Neutrophil (primary cell): ENCODE results near the gene DEPDC1B.
"Not testable (repeated sequence)": the region's sequence is repeated elsewhere in the genome, so short reads cannot be mapped to it uniquely, and the experiment has no call there.

Experiments
- H3K27ac ChIP-seq: fragments of 200-600 bp; sonication (generic); 2 replicates; pipeline ENCODE4 v1.5.1; 2016; ENCODE audit warnings: mild to moderate bottlenecking, moderate library complexity
- H3K27me3 ChIP-seq: fragments of 200-600 bp; sonication (generic); 2 replicates; pipeline ENCODE4 v1.6.0; 2016; ENCODE audit warnings: mild to moderate bottlenecking
- H3K36me3 ChIP-seq: fragments of 200-600 bp; sonication (generic); 2 replicates; pipeline ENCODE4 v1.5.1; 2017
- H3K4me1 ChIP-seq, 2 experiments: fragments of 200-600 bp in 1 of 2; sonication (generic) in 1 of 2; 1 replicate in 1 of 2; 2 replicates in 1 of 2; pipeline versions ENCODE4 v1.5.1 to v1.6.1; 2013 to 2016; ENCODE audit warnings: low read depth in 1 of 2, low read length in 1 of 2, mild to moderate bottlenecking in 1 of 2, moderate library complexity in 1 of 2; ENCODE audit not compliant: control insufficient read depth in 1 of 2, insufficient read depth in 1 of 2
- H3K4me3 ChIP-seq, 2 experiments: fragments of 200-600 bp in 1 of 2; sonication (generic) in 1 of 2; 1 replicate in 1 of 2; 2 replicates in 1 of 2; pipeline ENCODE4 v1.5.1; 2013 to 2016; ENCODE audit warnings: low read depth in 1 of 2, low read length in 1 of 2, mild to moderate bottlenecking in 1 of 2, moderate library complexity in 1 of 2
- H3K9me3 ChIP-seq: fragments of 200-600 bp; sonication (generic); 2 replicates; pipeline ENCODE4 v1.5.1; 2016
- TF ChIP-seq, protein P1 (sequence below): fragments of 200-600 bp; sonication (generic); IDR thresholded peaks from 2 replicates; pipeline ENCODE4 v1.5.1; 2016; ENCODE audit warnings: antibody characterized with exemption

Gene DEPDC1B

DNA sequence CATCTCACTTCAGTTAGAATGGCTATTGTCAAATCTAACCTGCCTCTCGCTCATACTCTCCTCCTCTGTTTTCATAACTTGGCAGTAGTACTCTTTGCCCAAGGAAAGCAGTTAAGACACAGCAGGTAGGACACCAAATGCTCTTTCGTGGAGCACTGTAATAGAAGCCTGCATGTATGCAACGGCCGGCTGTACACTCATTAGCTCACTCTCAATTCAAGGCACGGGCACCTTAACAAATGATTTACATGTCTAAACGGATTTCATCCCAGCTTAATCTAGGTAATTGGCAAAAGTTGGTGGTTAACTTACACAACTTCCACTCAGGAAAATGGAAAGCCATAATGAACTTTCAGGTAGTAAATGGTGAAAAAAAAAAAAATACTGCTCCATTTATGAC, 14.9 kb downstream of the DEPDC1B start:
- H3K36me3 ChIP-seq = peaks cover 8% of the 10 kb centered on the region
- H3K4me1 ChIP-seq = peaks cover 4 to 5% of the 10 kb centered on the region in 2 experiments
- TF ChIP-seq, protein P1, sequence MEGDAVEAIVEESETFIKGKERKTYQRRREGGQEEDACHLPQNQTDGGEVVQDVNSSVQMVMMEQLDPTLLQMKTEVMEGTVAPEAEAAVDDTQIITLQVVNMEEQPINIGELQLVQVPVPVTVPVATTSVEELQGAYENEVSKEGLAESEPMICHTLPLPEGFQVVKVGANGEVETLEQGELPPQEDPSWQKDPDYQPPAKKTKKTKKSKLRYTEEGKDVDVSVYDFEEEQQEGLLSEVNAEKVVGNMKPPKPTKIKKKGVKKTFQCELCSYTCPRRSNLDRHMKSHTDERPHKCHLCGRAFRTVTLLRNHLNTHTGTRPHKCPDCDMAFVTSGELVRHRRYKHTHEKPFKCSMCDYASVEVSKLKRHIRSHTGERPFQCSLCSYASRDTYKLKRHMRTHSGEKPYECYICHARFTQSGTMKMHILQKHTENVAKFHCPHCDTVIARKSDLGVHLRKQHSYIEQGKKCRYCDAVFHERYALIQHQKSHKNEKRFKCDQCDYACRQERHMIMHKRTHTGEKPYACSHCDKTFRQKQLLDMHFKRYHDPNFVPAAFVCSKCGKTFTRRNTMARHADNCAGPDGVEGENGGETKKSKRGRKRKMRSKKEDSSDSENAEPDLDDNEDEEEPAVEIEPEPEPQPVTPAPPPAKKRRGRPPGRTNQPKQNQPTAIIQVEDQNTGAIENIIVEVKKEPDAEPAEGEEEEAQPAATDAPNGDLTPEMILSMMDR = no peak
- H3K4me3 ChIP-seq = no peak overlapping the region
- no peaks in the 10 kb centered on the region for H3K9me3 ChIP-seq
- H3K27ac ChIP-seq = no peak overlapping the region
- H3K27me3 ChIP-seq = no peaks in the 10 kb centered on the region

DNA sequence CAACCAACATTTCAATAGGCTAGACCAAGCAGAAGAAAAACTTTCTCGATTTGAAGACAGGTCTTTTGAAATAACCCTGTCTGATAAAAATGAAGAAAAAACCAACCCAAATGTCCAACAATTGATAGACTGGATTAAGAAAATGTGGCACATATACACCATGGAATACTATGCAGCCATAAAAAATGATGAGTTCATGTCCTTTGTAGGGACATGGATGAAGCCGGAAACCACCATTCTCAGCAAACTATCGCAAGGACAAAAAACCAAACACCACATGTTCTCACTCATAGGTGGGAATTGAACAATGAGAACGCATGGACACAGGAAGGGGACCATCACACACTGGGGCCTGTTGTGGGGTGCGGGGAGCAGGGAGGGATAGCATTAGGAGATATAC, 18.0 kb downstream of the DEPDC1B start:
- H3K27ac ChIP-seq, H3K4me1 ChIP-seq, H3K36me3 ChIP-seq, H3K9me3 ChIP-seq, H3K4me3 ChIP-seq, H3K27me3 ChIP-seq: not testable (repeated sequence)

DNA sequence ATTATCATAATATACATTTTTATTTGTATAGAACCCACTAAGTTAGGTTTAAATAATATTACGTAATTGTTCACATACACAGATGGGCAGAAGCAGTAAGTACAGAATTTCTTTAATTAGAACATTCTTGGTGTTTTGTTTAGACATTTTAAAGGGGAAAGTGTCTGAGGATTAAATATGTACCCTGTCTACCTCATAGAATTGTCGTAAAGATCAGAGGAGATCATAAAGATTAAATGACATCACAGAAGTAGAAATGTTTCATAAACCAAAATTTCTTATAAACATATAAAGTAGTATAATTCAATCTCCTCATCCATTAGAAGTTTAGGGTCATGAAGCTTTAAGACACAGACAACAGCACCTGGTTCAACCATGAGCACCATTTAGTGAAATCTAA, 20.1 kb downstream of the DEPDC1B start:
- Histone ChIP-seq H3K4me1 (no peaks in the 10 kb centered on the region), H3K9me3 (no peaks in the 10 kb centered on the region), H3K4me3 (no peak overlapping the region), H3K27ac (no peak overlapping the region), H3K36me3 (no peaks in the 10 kb centered on the region), H3K27me3 (no peaks in the 10 kb centered on the region)
- TF ChIP-seq, protein P1 = no peak

DNA sequence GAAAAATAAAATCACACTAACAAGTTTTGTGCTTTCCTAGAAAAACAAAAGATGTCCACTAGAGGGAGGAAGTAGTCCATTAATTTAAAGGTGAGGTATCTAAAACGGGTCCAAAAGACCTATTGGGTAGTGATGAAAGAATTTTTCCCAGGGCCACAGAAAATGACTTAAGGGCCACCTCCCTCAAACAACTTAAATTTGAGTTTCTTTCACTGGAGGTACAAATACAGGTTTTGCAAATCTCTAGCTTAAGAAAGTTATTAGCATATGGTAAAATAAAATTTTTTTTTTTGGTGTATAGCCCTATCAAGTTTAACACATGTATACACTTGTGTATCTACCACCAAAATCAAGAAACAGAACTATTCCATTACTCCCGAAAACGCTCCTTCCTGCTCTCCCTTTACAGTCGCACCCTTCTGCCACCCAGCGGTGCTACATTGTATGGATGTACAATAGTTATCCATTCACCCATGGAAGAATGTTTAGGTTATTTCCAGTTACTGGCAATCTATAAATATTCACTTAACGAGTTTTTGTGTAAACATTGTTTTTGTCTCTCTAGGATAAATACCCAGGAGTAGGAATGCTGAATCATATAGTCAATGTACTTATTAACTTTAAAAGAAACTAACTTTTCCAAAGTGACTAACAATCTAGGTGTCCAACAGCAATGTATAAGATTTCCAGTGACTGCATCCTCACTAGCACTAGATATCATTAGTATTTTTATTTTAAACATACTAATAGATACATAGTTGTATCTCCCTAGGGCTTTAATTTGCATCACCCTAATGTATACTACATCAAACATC, 21.9 kb downstream of the DEPDC1B start:
- TF ChIP-seq, protein P1 = no peak
- Histone ChIP-seq H3K36me3 (no peaks in the 10 kb centered on the region), H3K4me3 (no peak overlapping the region), H3K4me1 (no peaks in the 10 kb centered on the region), H3K27ac (no peak overlapping the region), H3K27me3 (no peaks in the 10 kb centered on the region), H3K9me3 (no peaks in the 10 kb centered on the region)

DNA sequence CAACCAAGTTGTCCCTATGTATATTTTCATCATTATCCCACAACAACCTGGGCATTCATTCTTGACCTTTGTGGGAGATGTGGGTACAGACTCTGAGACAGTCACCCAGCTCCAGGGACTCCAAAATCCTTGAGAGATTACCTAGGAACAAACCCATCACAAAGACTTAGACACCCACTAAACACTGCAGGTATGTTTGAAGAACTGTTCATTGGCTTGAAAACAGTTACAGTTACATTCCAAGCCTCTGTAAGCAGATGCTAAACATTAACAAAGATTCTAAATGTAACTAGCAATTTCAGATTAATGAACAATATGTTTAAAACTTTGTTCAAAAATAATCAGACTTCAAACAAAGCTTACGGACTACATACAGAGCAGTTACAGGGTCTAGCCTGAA, 24.7 kb downstream of the DEPDC1B start:
- H3K27me3 ChIP-seq = no peaks in the 10 kb centered on the region
- no peak overlapping the region for H3K4me3 ChIP-seq
- H3K9me3 ChIP-seq = no peaks in the 10 kb centered on the region
- TF ChIP-seq, protein P1 = no peak
- H3K27ac ChIP-seq = no peak overlapping the region
- H3K36me3 ChIP-seq = no peaks in the 10 kb centered on the region
- H3K4me1 ChIP-seq = no peaks in the 10 kb centered on the region

DNA sequence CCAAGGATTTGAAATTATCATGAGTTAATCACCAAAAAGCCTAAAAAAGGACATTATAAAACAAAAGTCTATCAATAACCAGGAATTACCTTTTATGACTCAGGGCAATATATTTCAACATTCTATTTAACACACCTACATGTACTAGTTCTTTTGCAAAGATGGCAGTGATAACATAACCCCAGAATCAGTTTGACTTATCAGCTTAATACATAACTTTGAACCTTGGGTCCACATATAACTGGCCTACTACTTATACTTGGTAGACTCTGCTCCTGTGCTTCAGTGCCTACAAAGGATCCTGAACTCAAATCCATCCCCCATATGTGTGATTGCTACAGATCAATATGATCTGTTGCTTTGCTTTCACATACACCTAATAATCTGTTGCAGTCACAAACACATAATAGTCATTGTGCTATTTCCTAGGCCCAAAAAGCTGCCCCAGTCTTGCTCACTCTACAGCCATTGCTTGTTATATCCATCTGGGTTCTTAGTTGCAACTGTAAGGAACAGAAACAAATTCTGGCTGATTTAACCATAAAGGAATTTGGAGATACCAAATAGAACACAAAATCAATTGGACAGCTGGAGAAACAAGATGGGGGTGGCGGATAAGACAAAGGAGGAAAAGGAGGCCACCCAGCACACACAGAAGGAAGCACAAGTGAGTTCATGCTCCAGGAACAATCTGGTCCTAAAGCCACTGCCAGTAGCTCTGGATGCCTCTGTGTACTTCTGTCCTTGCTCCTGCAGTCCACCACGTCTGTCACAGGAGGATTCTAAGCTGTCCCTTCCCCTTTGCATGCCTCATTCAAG, 25.5 kb downstream of the DEPDC1B start:
- no peak overlapping the region for H3K27ac ChIP-seq
- no peaks in the 10 kb centered on the region for H3K36me3 ChIP-seq
- TF ChIP-seq, protein P1 = no peak
- no peaks in the 10 kb centered on the region for H3K27me3 ChIP-seq
- H3K4me1 ChIP-seq = no peaks in the 10 kb centered on the region
- no peak overlapping the region for H3K4me3 ChIP-seq
- H3K9me3 ChIP-seq = no peaks in the 10 kb centered on the region
